ENCODE measurements around the gene USP49. TPM values are rescaled to one million over a fixed set of nuclear protein-coding genes. Genes with fewer than 3 reads are reported as not detected.

The USP49 gene
- total and polyA plus RNA-seq, 2 donors (not counting 1 experiment from before 2014, with no cell fraction given): 1.5 to 2.3 TPM

DNA sequence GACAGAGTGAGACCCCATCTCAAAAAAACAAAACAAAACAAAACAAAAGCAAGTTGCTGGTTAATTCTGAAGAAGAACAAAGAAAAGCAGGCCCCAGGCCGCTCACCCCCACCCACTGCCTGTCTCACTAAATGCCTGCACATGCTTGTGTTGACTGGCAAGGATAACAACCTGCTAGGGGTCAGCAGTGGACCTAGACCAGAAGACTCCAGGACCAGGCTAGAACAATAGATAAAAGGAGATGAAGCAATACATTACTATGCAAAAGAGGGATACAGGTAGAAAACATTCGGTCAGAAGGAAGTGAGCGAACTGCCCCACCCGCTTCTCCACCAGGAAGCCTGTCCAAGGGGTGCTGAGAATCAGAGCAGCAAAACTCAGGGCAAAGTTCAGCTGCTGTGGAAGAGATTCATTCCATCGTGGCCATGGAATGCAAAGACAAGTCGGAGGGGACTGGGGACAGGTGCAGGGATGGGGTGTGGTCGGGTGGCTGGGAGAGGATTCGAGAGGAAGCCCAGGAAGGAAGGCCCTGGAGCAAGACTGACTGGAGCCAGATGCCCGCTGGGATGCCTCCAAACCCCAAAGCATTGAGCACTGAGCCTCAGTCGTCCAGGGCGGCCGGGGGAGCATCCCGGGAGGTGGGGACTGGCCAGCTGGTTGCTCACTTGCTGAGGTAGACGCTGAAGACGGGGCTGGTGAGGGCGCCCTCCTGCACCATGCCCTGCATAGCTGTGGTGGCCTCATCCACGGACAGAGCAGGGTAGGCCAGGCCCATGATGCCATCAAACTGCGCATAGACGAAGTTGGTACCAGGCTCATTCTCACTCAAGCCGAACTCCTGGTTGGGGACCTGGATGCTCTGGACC is 153.3 kb downstream of the USP49 start:
- TF ChIP-seq EZH2 (IDR thresholded peaks at IDR 0.05; ENCODE audit: low read length, missing control alignments): no peak
- TF ChIP-seq, protein P1, sequence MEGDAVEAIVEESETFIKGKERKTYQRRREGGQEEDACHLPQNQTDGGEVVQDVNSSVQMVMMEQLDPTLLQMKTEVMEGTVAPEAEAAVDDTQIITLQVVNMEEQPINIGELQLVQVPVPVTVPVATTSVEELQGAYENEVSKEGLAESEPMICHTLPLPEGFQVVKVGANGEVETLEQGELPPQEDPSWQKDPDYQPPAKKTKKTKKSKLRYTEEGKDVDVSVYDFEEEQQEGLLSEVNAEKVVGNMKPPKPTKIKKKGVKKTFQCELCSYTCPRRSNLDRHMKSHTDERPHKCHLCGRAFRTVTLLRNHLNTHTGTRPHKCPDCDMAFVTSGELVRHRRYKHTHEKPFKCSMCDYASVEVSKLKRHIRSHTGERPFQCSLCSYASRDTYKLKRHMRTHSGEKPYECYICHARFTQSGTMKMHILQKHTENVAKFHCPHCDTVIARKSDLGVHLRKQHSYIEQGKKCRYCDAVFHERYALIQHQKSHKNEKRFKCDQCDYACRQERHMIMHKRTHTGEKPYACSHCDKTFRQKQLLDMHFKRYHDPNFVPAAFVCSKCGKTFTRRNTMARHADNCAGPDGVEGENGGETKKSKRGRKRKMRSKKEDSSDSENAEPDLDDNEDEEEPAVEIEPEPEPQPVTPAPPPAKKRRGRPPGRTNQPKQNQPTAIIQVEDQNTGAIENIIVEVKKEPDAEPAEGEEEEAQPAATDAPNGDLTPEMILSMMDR (conservative IDR thresholded peaks at IDR 0.05 in 1 of 2, IDR thresholded peaks at IDR 0.05 in 1 of 2; ENCODE audit: low read depth in 1 of 2, low read length in 2 of 2): no peak
- no peaks in the 10 kb centered on the region for H4K20me1 ChIP-seq (ENCODE audit: control insufficient read depth, extremely low read depth, insufficient read depth, low read length)
- no peak overlapping the region for H3K4me3 ChIP-seq (replicated peaks in 1 of 4; ENCODE audit: control extremely low read depth in 1 of 4, insufficient read depth in 1 of 4, low read depth in 3 of 4, low read length in 4 of 4)
- no peak overlapping the region for H3K9ac ChIP-seq (ENCODE audit: insufficient read depth, low read length)
- H3K4me2 ChIP-seq (ENCODE audit: extremely low read depth, insufficient read depth, low read length): no peak overlapping the region
- no peaks in the 10 kb centered on the region for H3K79me2 ChIP-seq (ENCODE audit: control insufficient read depth, insufficient read depth, low read length)
- DNase-seq (ENCODE audit: low read depth in 2 of 2): no peak
- no peaks in the 10 kb centered on the region for H3K9me3 ChIP-seq (ENCODE audit: control insufficient read depth, insufficient read depth, low read depth, low read length)
- no peak overlapping the region for H3K27ac ChIP-seq (ENCODE audit: insufficient read depth, low read length)
- no peaks in the 10 kb centered on the region for H3K36me3 ChIP-seq (ENCODE audit: control insufficient read depth, insufficient read depth, low read length)
- no peaks in the 10 kb centered on the region for H3K4me1 ChIP-seq (ENCODE audit: control insufficient read depth, extremely low read depth, insufficient read depth, low read length)
- H3K27me3 ChIP-seq (ENCODE audit: control insufficient read depth, insufficient read depth, low read length): no peaks in the 10 kb centered on the region
- no peak overlapping the region for H2AFZ ChIP-seq (ENCODE audit: low read length)

DNA sequence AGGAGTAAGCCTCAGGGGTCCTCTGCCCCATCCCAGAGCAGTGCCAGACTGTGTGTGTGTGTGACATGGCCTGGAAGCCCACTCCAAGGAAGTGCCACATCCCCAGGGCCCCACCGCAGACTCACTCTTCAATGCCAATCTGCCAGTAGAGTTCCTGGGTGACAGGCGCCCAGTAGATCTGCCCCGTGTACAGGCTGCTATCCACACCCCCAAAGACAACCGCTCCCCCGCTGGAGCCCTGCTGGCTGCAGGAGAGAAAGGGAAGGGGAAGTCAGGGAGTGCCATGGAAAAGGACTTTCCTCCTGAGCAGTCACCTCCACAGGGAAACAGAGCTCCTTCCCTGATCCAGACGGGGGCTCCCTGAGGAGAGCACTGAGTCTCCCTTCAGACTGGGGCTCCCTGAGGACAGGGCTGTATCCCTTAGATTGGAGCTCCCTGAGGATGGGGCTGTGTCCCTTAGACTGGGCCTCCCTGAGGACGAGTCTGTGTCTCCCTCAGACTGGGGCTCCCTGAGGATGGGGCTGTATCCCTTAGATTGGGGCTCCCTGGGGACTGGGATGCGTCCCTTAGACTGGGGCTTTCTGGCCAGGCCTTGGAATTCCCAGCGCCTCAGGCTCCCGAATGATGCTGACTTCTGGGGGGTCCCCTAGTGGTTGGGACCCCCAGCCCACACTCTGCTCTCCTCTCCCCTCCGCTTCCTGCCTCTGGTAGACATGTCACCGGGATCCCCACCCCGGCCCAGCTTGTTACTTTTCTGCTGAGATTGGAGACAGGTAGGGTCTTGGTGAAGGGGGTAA is 154.6 kb downstream of the USP49 start:
- Histone ChIP-seq H3K36me3 (ENCODE audit: control insufficient read depth, insufficient read depth, low read length) (no peaks in the 10 kb centered on the region), H3K4me2 (ENCODE audit: extremely low read depth, insufficient read depth, low read length) (no peak overlapping the region), H3K27me3 (ENCODE audit: control insufficient read depth, insufficient read depth, low read length) (no peaks in the 10 kb centered on the region), H3K27ac (ENCODE audit: insufficient read depth, low read length) (no peak overlapping the region), H3K4me1 (ENCODE audit: control insufficient read depth, extremely low read depth, insufficient read depth, low read length) (no peaks in the 10 kb centered on the region), H3K9me3 (ENCODE audit: control insufficient read depth, insufficient read depth, low read depth, low read length) (no peaks in the 10 kb centered on the region), H3K79me2 (ENCODE audit: control insufficient read depth, insufficient read depth, low read length) (no peaks in the 10 kb centered on the region), H3K9ac (ENCODE audit: insufficient read depth, low read length) (no peak overlapping the region), H2AFZ (ENCODE audit: low read length) (no peak overlapping the region), H3K4me3 (replicated peaks in 1 of 4; ENCODE audit: control extremely low read depth in 1 of 4, insufficient read depth in 1 of 4, low read depth in 3 of 4, low read length in 4 of 4) (no peak overlapping the region), H4K20me1 (ENCODE audit: control insufficient read depth, extremely low read depth, insufficient read depth, low read length) (no peaks in the 10 kb centered on the region)
- no peak for DNase-seq (ENCODE audit: low read depth in 2 of 2)
- no peak for TF ChIP-seq EZH2 (IDR thresholded peaks at IDR 0.05; ENCODE audit: low read length, missing control alignments)
- TF ChIP-seq, protein P1 (conservative IDR thresholded peaks at IDR 0.05 in 1 of 2, IDR thresholded peaks at IDR 0.05 in 1 of 2; ENCODE audit: low read depth in 1 of 2, low read length in 2 of 2): no peak

Other genes with a start within 250 kb of the USP49 start
- gene TFEB, start 159.8 kb downstream of the USP49 start, total RNA-seq: 5.6 and 7.6 TPM in 2 replicates
- 1.9 and 2.0 TPM in 2 replicates for gene TFEB, start 159.8 kb downstream of the USP49 start, polyA plus RNA-seq
- gene PGC, start 148.0 kb downstream of the USP49 start, total RNA-seq: not detected in 2 replicates
- gene PGC, start 148.0 kb downstream of the USP49 start, polyA plus RNA-seq: not detected in 2 replicates
- gene FRS3, start 115.5 kb downstream of the USP49 start, total RNA-seq: 1.0 and 1.8 TPM in 2 replicates
- gene FRS3, start 115.5 kb downstream of the USP49 start, polyA plus RNA-seq: 2.4 and 2.6 TPM in 2 replicates
- 0.26 TPM in 1 of 2 replicates, not detected in the other for gene PRICKLE4, start 114.6 kb downstream of the USP49 start, total RNA-seq
- 0.08 and 0.19 TPM in 2 replicates for gene PRICKLE4, start 114.6 kb downstream of the USP49 start, polyA plus RNA-seq
- gene TOMM6, start 107.7 kb downstream of the USP49 start, total RNA-seq: 53.4 and 54.7 TPM in 2 replicates
- gene TOMM6, start 107.7 kb downstream of the USP49 start, polyA plus RNA-seq: 324 and 506 TPM in 2 replicates
- 24.9 and 27.7 TPM in 2 replicates for gene MED20, start 25.8 kb upstream of the USP49 start, total RNA-seq
- gene MED20, start 25.8 kb upstream of the USP49 start, polyA plus RNA-seq: 38.6 and 40.0 TPM in 2 replicates
- gene BYSL, start 26.1 kb upstream of the USP49 start, total RNA-seq: 13.7 and 14.9 TPM in 2 replicates
- 11.3 and 19.7 TPM in 2 replicates for gene BYSL, start 26.1 kb upstream of the USP49 start, polyA plus RNA-seq
- gene CCND3, start 46.4 kb upstream of the USP49 start, total RNA-seq: 10.3 and 15.0 TPM in 2 replicates
- 29.6 and 43.7 TPM in 2 replicates for gene CCND3, start 46.4 kb upstream of the USP49 start, polyA plus RNA-seq
- gene TAF8, start 155.1 kb upstream of the USP49 start, total RNA-seq: 12.6 and 13.9 TPM in 2 replicates
- 14.0 and 17.4 TPM in 2 replicates for gene TAF8, start 155.1 kb upstream of the USP49 start, polyA plus RNA-seq
- 1.0 and 1.2 TPM in 2 replicates for gene C6orf132, start 247.2 kb upstream of the USP49 start, total RNA-seq
- 0.87 and 1.1 TPM in 2 replicates for gene C6orf132, start 247.2 kb upstream of the USP49 start, polyA plus RNA-seq

Measured in fibroblast of lung (primary cell).